Stimulated activated naive B cell treated with anti-CD40 and anti-IgM and Interleukin-4, amounts not matched to agents 10 μg/mL and 1 μg/mL and 100 μg/mL, for 72 hours (primary cell): Measurements from ENCODE around the gene BTN2A1.
"Not testable (repeated sequence)": the region's sequence is repeated elsewhere in the genome, so short reads cannot be mapped to it uniquely, and the experiment has no call there.

ENCODE experiments used
- ATAC-seq, 2 donors: fragments of 150-1000 bp; cut with Tn5 transposase; replicated peaks; 2 replicates each; pipeline ENCODE4 v1.10.0; 2021; ENCODE audit warnings: moderate library complexity in 1 of 2
- DNase-seq: peaks from one replicate; pipeline ENCODE4 v3.0.0; 2021
- H3K27ac Mint-ChIP-seq: one replicate; pipeline ENCODE4 v1.8.0; 2022; ENCODE audit warnings: mild to moderate bottlenecking, mixed read lengths
- H3K27me3 Mint-ChIP-seq, 2 donors: one replicate each; pipeline ENCODE4 v1.8.0; 2022; ENCODE audit warnings: mixed read lengths in 2 of 2
- H3K36me3 Mint-ChIP-seq, 2 donors: one replicate each; pipeline ENCODE4 v1.8.0; 2022; ENCODE audit warnings: mixed read lengths in 2 of 2, mild to moderate bottlenecking in 1 of 2
- H3K4me1 Mint-ChIP-seq, 2 donors: one replicate each; pipeline ENCODE4 v1.8.0; 2022; ENCODE audit warnings: mixed read lengths in 2 of 2, mild to moderate bottlenecking in 1 of 2
- H3K4me3 Mint-ChIP-seq, 2 donors: one replicate each; pipeline ENCODE4 v1.8.0; 2022; ENCODE audit warnings: mild to moderate bottlenecking in 2 of 2, mixed read lengths in 2 of 2, moderate library complexity in 1 of 2
- H3K9me3 Mint-ChIP-seq, 2 donors: one replicate each; pipeline ENCODE4 v1.8.0; 2022; ENCODE audit warnings: mixed read lengths in 2 of 2, mild to moderate bottlenecking in 1 of 2

The BTN2A1 gene

GRCh38 chr6:26422329-26422728 is 35.4 kb upstream of the BTN2A1 start:
- H3K36me3 Mint-ChIP-seq: peaks cover 20 to 29% of the 10 kb centered on the region in 2 donors
- no peaks in the 10 kb centered on the region for H3K27me3 Mint-ChIP-seq
- DNase-seq: no peak
- peaks cover 0 to 5% of the 10 kb centered on the region in 2 donors for H3K4me1 Mint-ChIP-seq
- H3K27ac Mint-ChIP-seq: no peak overlapping the region
- ATAC-seq: no peak
- no peak overlapping the region for H3K4me3 Mint-ChIP-seq
- peaks cover 12% of the 10 kb centered on the region in 2 donors for H3K9me3 Mint-ChIP-seq

DNA sequence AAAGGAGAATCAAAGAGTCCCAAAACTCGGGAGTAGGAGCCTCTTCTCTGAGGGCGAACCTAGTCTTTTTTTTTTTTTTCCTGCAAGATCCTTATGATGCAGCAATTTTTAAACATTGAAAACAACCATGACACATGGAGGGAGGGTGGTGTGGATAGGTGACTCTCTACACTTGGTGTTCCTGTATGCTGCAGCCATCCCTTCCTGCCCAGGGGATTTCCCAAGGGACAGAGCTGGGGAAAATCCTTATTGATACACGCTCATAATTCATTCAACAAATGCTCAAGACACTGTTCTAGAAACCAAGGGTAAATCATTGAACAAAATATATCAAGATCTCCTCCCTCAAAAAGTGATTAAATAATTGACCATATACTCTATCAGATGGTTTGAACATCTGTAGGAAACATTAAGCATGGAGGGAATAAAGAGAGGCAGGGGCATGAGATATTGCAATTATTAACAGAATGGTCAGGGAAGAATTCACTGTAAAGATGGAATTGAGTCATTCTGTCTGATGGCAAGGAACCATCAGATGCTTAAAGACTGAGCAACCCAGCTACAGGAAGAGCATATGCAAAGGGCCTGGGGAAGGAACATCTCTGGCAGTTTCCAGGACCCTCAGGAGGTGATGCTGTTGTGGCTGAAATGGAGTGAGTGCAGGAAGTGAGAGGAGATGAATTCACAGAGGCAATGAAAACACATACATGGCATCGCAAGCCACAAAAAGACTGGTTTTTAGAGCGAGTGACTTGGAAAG is 30.9 kb upstream of the BTN2A1 start:
- H3K4me1 Mint-ChIP-seq: peaks cover 0 to 3% of the 10 kb centered on the region in 2 donors
- H3K27me3 Mint-ChIP-seq: no peaks in the 10 kb centered on the region
- ATAC-seq (no peak), DNase-seq (no peak)
- no peak overlapping the region for H3K4me3 Mint-ChIP-seq
- H3K36me3 Mint-ChIP-seq: peaks cover 40 to 41% of the 10 kb centered on the region in 2 donors
- no peak overlapping the region for H3K27ac Mint-ChIP-seq
- H3K9me3 Mint-ChIP-seq: peaks cover 0 to 2% of the 10 kb centered on the region in 2 donors

DNA sequence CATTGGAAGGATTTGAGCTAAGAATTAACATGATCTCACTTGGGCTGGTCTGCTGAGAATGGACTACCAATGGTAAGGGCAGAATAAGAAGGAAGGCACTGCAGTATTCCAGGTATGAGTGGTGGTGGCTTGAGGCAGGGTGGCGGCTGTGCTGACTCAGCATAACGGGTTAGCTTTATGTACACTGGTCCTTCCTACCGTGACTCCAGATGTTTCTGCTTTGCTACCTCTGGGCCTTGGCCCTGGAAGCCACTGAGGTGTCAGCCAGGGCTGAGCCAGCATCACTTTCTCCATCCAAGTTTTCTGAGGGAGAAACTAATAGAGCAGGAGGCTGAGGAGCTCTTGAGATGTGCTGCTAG is 30.3 kb upstream of the BTN2A1 start:
- H3K4me1 Mint-ChIP-seq: no peaks in the 10 kb centered on the region
- H3K36me3 Mint-ChIP-seq: peaks cover 40 to 41% of the 10 kb centered on the region in 2 donors
- no peaks in the 10 kb centered on the region for H3K27me3 Mint-ChIP-seq
- H3K9me3 Mint-ChIP-seq: peaks cover 0 to 2% of the 10 kb centered on the region in 2 donors
- DNase-seq: no peak
- H3K27ac Mint-ChIP-seq: no peak overlapping the region
- H3K4me3 Mint-ChIP-seq: no peak overlapping the region
- no peak for ATAC-seq

DNA sequence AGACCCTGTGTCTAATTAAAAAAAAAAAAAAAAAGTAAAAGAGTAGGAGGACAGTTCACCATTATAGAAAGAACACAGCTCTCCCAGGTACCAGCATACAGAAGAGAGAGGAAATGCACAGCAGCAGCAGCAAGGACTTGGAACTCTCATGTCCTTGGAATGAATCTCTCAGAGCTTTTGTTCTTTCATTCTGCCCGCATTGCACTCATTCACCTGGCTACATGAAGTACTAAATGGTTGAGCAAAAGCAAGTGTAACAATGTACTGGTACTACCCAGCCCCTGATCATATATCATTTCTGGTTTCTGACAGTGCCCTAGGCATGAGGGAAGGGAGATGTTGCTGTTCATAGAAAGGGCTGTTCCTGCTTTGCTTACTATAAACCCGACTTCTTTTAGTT is 29.5 kb upstream of the BTN2A1 start:
- peaks cover 37 to 39% of the 10 kb centered on the region in 2 donors for H3K36me3 Mint-ChIP-seq
- no peaks in the 10 kb centered on the region for H3K4me1 Mint-ChIP-seq
- no peaks in the 10 kb centered on the region for H3K27me3 Mint-ChIP-seq
- H3K9me3 Mint-ChIP-seq: peaks cover 0 to 2% of the 10 kb centered on the region in 2 donors
- DNase-seq: no peak
- H3K27ac Mint-ChIP-seq: no peak overlapping the region
- no peak for ATAC-seq
- H3K4me3 Mint-ChIP-seq: no peak overlapping the region

- Mint-ChIP-seq H3K27ac (no peak overlapping the region), H3K27me3 (no peaks in the 10 kb centered on the region), H3K9me3 (peaks cover 11 to 14% of the 10 kb centered on the region in 2 donors), H3K36me3 (peaks cover 43 to 47% of the 10 kb centered on the region in 2 donors), H3K4me1 (no peaks in the 10 kb centered on the region), H3K4me3 (no peak overlapping the region)
- DNase-seq (no peak), ATAC-seq (no peak)
Observed at GRCh38 chr6:26430787-26431186, 27.0 kb upstream of the BTN2A1 start.

DNA sequence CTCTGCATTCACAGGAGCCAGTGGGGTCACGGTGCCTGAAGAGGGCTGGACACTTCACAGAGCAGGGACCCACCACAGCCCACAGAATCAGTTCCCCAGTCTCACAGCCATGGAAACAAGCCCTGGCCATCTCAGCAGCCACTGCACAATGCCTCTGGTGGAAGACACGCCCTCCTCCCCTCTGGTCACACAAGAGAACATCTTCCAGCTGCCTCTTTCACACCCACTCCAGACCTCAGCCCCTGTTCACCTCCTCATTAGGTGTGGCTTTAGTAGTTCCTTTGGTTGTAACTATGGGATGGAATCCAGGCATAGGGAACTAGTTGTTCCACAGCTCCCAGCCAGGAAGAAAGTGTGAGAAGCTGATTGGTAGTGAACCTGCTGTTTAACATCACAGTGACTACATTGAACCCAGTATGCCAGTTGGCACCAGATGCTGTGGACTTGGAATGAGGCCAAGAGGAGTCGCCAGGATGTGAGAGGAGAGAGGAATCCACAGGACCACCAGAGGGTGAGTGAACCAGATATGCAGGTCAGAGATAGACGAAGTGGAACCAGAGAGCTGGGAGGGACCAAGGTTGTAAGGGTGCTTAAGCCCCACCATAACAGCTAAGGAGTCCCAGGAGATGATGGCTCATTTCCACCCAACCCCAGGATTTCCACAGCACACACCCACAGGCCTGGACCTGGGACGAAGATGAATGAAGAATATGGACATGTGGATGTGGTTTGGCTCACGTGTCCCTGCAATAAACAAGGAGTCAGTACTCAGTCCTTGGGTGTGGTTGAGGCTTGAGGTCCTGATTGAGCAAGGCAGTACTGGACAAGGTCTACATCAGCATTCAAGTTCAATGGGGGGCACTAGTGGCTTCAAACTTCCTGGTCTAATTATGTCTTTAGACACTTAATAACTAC is 26.2 kb upstream of the BTN2A1 start:
- no peak for DNase-seq
- ATAC-seq: no peak
- peaks cover 11 to 14% of the 10 kb centered on the region in 2 donors for H3K9me3 Mint-ChIP-seq
- H3K27ac Mint-ChIP-seq: no peak overlapping the region
- H3K36me3 Mint-ChIP-seq: peaks cover 38 to 44% of the 10 kb centered on the region in 2 donors
- no peaks in the 10 kb centered on the region for H3K27me3 Mint-ChIP-seq
- no peak overlapping the region for H3K4me3 Mint-ChIP-seq
- H3K4me1 Mint-ChIP-seq: no peaks in the 10 kb centered on the region

- DNase-seq (no peak), ATAC-seq (no peak)
- H3K27ac Mint-ChIP-seq: no peak overlapping the region
- H3K9me3 Mint-ChIP-seq: peaks cover 11% of the 10 kb centered on the region in 2 donors
- H3K4me1 Mint-ChIP-seq: no peaks in the 10 kb centered on the region
- H3K4me3 Mint-ChIP-seq: no peak overlapping the region
- H3K36me3 Mint-ChIP-seq: peaks cover 28 to 37% of the 10 kb centered on the region in 2 donors
- no peaks in the 10 kb centered on the region for H3K27me3 Mint-ChIP-seq
Observed at GRCh38 chr6:26432627-26433201, 25.0 kb upstream of the BTN2A1 start.

DNA sequence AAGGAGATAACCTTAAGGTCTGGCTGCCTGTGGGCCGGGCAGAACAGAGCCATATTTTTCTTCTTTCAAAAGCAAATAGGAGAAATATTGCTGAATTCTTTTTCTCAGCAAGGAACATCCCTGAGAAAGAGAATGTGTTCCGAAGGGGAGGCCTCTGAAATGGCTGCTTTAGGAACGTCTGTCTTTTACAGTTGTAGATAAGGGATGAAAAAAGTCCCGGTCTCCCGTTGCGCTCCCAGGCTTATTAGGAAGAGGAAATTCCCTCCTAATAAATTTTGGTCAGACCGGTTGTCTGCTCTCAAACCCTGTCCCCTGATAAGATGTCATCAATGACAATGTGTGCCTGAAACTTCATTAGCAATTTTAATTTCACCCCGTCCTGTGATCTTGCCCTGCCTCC is 24.1 kb upstream of the BTN2A1 start:
- not testable (repeated sequence) for H3K4me3 Mint-ChIP-seq, H3K27ac Mint-ChIP-seq, DNase-seq, H3K4me1 Mint-ChIP-seq, ATAC-seq, H3K27me3 Mint-ChIP-seq
- peaks cover 24 to 33% of the 10 kb centered on the region in 2 donors for H3K36me3 Mint-ChIP-seq
- peaks cover 11% of the 10 kb centered on the region in 2 donors for H3K9me3 Mint-ChIP-seq

DNA sequence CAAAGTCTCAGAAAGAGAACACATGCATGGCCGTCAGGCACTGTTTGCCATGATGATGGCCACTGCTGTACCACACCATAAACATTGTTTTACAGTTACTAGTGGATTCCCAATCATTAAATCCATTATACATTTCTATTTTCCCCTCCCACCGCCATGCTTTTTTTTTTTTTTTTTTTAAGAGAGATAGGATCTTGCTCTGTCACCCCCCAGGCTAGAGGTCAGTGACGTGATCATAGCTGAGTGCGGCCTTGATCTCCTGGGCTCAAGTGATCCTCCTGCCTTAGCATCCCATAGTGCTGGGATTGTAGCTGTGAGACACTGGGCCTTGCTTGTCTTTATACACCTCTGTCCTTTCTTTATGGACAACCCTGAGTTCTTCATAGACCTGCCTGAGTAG is 21.7 kb upstream of the BTN2A1 start:
- no peak overlapping the region for H3K4me3 Mint-ChIP-seq
- DNase-seq (no peak), ATAC-seq (no peak)
- H3K9me3 Mint-ChIP-seq: peaks cover 11% of the 10 kb centered on the region in 2 donors
- H3K4me1 Mint-ChIP-seq: peaks cover 8 to 9% of the 10 kb centered on the region in 2 donors
- no peak overlapping the region for H3K27ac Mint-ChIP-seq
- peaks cover 15 to 25% of the 10 kb centered on the region in 2 donors for H3K36me3 Mint-ChIP-seq
- H3K27me3 Mint-ChIP-seq: no peaks in the 10 kb centered on the region

DNA sequence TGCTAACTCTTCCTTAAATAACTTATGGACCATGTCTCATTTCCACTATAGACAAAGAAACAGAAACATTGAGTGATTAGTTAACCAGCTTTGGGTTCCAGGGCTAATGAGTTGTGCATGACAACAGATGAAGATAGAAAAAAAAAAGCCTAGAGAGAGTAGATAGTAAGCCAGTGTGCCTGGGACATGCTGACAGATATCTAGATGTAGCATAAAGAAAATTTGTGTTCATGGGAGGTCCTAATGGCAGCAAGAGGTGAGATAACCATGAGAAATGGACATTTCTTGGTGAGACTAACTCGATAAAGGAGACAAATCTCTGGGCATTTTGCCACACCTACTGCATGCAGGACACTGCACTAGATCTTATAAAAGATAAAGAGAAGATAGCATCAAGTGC is 20.2 kb upstream of the BTN2A1 start:
- peaks cover 6 to 19% of the 10 kb centered on the region in 2 donors for H3K36me3 Mint-ChIP-seq
- no peak overlapping the region for H3K27ac Mint-ChIP-seq
- DNase-seq (no peak), ATAC-seq (no peak)
- peaks cover 11% of the 10 kb centered on the region in 2 donors for H3K9me3 Mint-ChIP-seq
- no peaks in the 10 kb centered on the region for H3K27me3 Mint-ChIP-seq
- H3K4me3 Mint-ChIP-seq: no peak overlapping the region
- peaks cover 14 to 18% of the 10 kb centered on the region in 2 donors for H3K4me1 Mint-ChIP-seq

- Mint-ChIP-seq H3K27me3 (no peaks in the 10 kb centered on the region), H3K36me3 (peaks cover 6 to 21% of the 10 kb centered on the region in 2 donors), H3K9me3 (peaks cover 11% of the 10 kb centered on the region in 2 donors), H3K4me3 (no peak overlapping the region), H3K27ac (no peak overlapping the region), H3K4me1 (peaks cover 15 to 23% of the 10 kb centered on the region in 2 donors)
- DNase-seq (no peak), ATAC-seq (no peak)
Observed at GRCh38 chr6:26438000-26438399, 19.8 kb upstream of the BTN2A1 start.

GRCh38 chr6:26439151-26440125 is 18.3 kb upstream of the BTN2A1 start:
- no peak for DNase-seq
- peaks cover 19 to 27% of the 10 kb centered on the region in 2 donors for H3K4me1 Mint-ChIP-seq
- peak overlapping the region; percentile 95 for H3K27ac Mint-ChIP-seq
- H3K9me3 Mint-ChIP-seq: peaks cover 2 to 4% of the 10 kb centered on the region in 2 donors
- peaks cover 4 to 20% of the 10 kb centered on the region in 2 donors for H3K36me3 Mint-ChIP-seq
- H3K27me3 Mint-ChIP-seq: no peaks in the 10 kb centered on the region
- peak overlapping the region; percentile 89 to 91 for H3K4me3 Mint-ChIP-seq
- no peak for ATAC-seq

DNA sequence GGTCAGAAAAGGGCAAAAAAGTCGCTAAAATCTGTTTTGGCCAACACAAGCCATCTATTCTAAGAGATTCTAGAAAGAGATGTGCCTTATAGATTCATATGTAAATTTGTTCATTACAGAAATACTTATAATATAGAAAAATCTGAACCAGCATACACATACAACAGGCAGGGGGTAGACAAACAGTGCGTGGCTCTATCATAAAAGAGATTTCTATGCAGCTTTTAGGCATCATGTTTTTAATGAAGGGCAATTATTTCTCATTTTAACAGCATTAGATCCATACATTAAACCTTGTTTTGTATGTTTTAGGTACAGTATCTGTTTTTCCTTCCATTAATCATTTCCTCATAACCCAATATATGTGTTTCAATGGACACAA is 16.8 kb upstream of the BTN2A1 start:
- H3K9me3 Mint-ChIP-seq: no peaks in the 10 kb centered on the region
- peaks cover 34 to 43% of the 10 kb centered on the region in 2 donors for H3K4me1 Mint-ChIP-seq
- H3K4me3 Mint-ChIP-seq: peak overlapping the region; percentile 89 to 91
- peaks cover 14 to 29% of the 10 kb centered on the region in 2 donors for H3K36me3 Mint-ChIP-seq
- DNase-seq: no peak
- H3K27ac Mint-ChIP-seq: peak overlapping the region; percentile 95
- ATAC-seq: no peak
- no peaks in the 10 kb centered on the region for H3K27me3 Mint-ChIP-seq
